K562 (cell line): ENCODE results near the gene TEX264. TPM values are rescaled to one million over a fixed set of nuclear protein-coding genes. Genes with fewer than 3 reads are reported as not detected.

Experiments used
- ATAC-seq: fragments of 200-7000 bp; cut with Tn5 transposase; 3 replicates; pipeline ENCODE4 v1.9.1; 2020; ENCODE audit warnings: moderate library complexity
- BruUV-seq: library from RNA; stranded (reverse); fragments of 400-500 nt; replicated peaks from 2 replicates; lab custom pipeline; 2021; lab: Mats Ljungman, UMichigan
- CTCF ChIA-PET: fragments of 300-600 bp; formaldehyde crosslinking; extraction: SDS; loops from one replicate; lab custom pipeline; 2021; ENCODE audit warnings: low intra/inter-chr PET ratio; lab: Yijun Ruan, JAX
- POLR2A ChIA-PET: fragments of 300-600, 350-650 bp; sonication (Branson Sonifier 250); formaldehyde crosslinking; extraction: SDS; loops from one replicate; lab custom pipeline; 2021; ENCODE audit warnings: antibody characterized with exemption, inconsistent platforms; lab: Yijun Ruan, JAX
- DNase-seq, 4 experiments: peaks; one replicate each; pipeline versions ENCODE4 v3.0.0 to v3.0.0-alpha.2; 2011 to 2018; ENCODE audit warnings: low spot score in 3 of 4, mixed read lengths in 3 of 4; ENCODE audit errors: extremely low read depth in 1 of 4
- FAIRE-seq: peaks from 2 replicates; lab custom pipeline; 2011; peaks lifted over from hg19 to GRCh38; lab: Jason Lieb, UNC
- H2AFZ ChIP-seq: 2 replicates; pipeline ENCODE4 v1.6.0; 2011; ENCODE audit warnings: low read depth, low read length, control low read depth, inconsistent platforms
- H3K27ac ChIP-seq: fragments of 200-600 bp; 3 replicates; pipeline ENCODE4 v1.8.0; 2011; ENCODE audit warnings: low read depth, mild to moderate bottlenecking, control low read depth, inconsistent platforms, low read length, moderate library complexity, mixed read lengths; ENCODE audit errors: extremely low read depth
- H3K27me3 ChIP-seq, 2 experiments: fragments of 300-600 bp in 1 of 2; 2 replicates in 1 of 2; 3 replicates in 1 of 2; pipeline versions ENCODE4 v1.6.0 to v1.8.0; 2011; ENCODE audit warnings: inconsistent platforms in 2 of 2, low read length in 2 of 2, mild to moderate bottlenecking in 1 of 2, mixed read lengths in 1 of 2, moderate library complexity in 1 of 2; ENCODE audit not compliant: control insufficient read depth in 2 of 2, insufficient read depth in 2 of 2
- H3K36me3 ChIP-seq: fragments of 300-600 bp; 3 replicates; pipeline ENCODE4 v1.8.0; 2011; ENCODE audit warnings: mild to moderate bottlenecking, low read length, inconsistent platforms; ENCODE audit not compliant: control insufficient read depth, insufficient read depth
- H3K4me1 ChIP-seq, 2 experiments: fragments of 200-600 bp in 1 of 2; replicated peaks in 1 of 2; 2 replicates in 1 of 2; 3 replicates in 1 of 2; pipeline versions ENCODE4 v1.5.1 to v1.8.0; 2011; ENCODE audit warnings: inconsistent platforms in 2 of 2, low read length in 2 of 2, mild to moderate bottlenecking in 1 of 2, mixed read lengths in 1 of 2, moderate library complexity in 1 of 2; ENCODE audit not compliant: control insufficient read depth in 2 of 2, insufficient read depth in 2 of 2
- H3K4me2 ChIP-seq: 2 replicates; pipeline ENCODE4 v1.6.1; 2011; ENCODE audit warnings: low read length, control low read depth, inconsistent platforms, mixed read lengths; ENCODE audit not compliant: insufficient read depth
- H3K4me3 ChIP-seq: fragments of 200-600 bp; sonication (generic), shearing (Covaris generic); 2 replicates; pipeline ENCODE4 v1.5.1; 2016; ENCODE audit warnings: control low read depth, inconsistent platforms
- H3K79me2 ChIP-seq: fragments of 200-600 bp; 3 replicates; pipeline ENCODE4 v1.8.0; 2011; ENCODE audit warnings: low read length, inconsistent platforms; ENCODE audit not compliant: control insufficient read depth, insufficient read depth
- H3K9ac ChIP-seq, 2 experiments: 2 replicates each; pipeline versions ENCODE4 v1.6.0 to v1.6.1; 2011; ENCODE audit warnings: low read depth in 2 of 2, low read length in 2 of 2, control low read depth in 1 of 2, inconsistent platforms in 1 of 2, mild to moderate bottlenecking in 1 of 2, mixed read lengths in 1 of 2; ENCODE audit not compliant: insufficient read depth in 1 of 2
- H3K9me1 ChIP-seq: one replicate; pipeline ENCODE4 v1.6.0; 2011; ENCODE audit warnings: inconsistent platforms, mild to moderate bottlenecking, low read length, moderate library complexity; ENCODE audit not compliant: control insufficient read depth, insufficient read depth
- H3K9me3 ChIP-seq: replicated peaks from 2 replicates; pipeline ENCODE4 v1.5.1; 2011; ENCODE audit warnings: low read depth, low read length, inconsistent platforms; ENCODE audit not compliant: control insufficient read depth, insufficient read depth
- H4K20me1 ChIP-seq: replicated peaks from 2 replicates; pipeline ENCODE4 v1.6.1; 2011; ENCODE audit warnings: low read length, inconsistent platforms, mixed read lengths; ENCODE audit not compliant: control insufficient read depth, insufficient read depth
- CUX1 ChIP-seq: fragments of 200-800 bp; sonication (Bioruptor generic); IDR thresholded peaks from 2 replicates; pipeline ENCODE4 v1.6.1; 2016; ENCODE audit warnings: missing genetic modification characterization, missing compliant biosample characterization
- E4F1 ChIP-seq: fragments of 250-450 bp; sonication (Bioruptor Pico); IDR thresholded peaks from 2 replicates; pipeline ENCODE4 v1.5.0; 2021; ENCODE audit warnings: mild to moderate bottlenecking, borderline replicate concordance
- GATAD2A ChIP-seq: fragments of 450-650 bp; IDR thresholded peaks from 2 replicates; pipeline ENCODE4 v1.6.1; 2017
- GTF2F1 ChIP-seq: IDR thresholded peaks from 2 replicates; pipeline ENCODE4 v1.6.1; 2011; ENCODE audit warnings: low read depth, low read length, improper control_type of control experiment
- JUNB ChIP-seq: fragments of 450-650 bp; formaldehyde crosslinking; conservative IDR thresholded peaks from 2 replicates; pipeline ENCODE4 v1.4.0; 2020; ENCODE audit warnings: mild to moderate bottlenecking
- MTA1 ChIP-seq: fragments of 450-650 bp; IDR thresholded peaks from 2 replicates; pipeline ENCODE4 v1.6.1; 2017; ENCODE audit warnings: borderline replicate concordance
- POLR2B ChIP-seq: fragments of 450-650 bp; IDR thresholded peaks from 2 replicates; pipeline ENCODE4 v1.6.1; 2018; ENCODE audit warnings: low read depth; ENCODE audit not compliant: partially characterized antibody
- SMARCA5 ChIP-seq: fragments of 450-650 bp; IDR thresholded peaks from 2 replicates; pipeline ENCODE4 v1.6.1; 2016
- TAL1 ChIP-seq: fragments of 450-650 bp; IDR thresholded peaks from 2 replicates; pipeline ENCODE4 v1.6.1; 2016; ENCODE audit warnings: mild to moderate bottlenecking
- VEZF1 ChIP-seq: fragments of 200-800 bp; sonication (Bioruptor generic); IDR thresholded peaks from 2 replicates; pipeline ENCODE4 v1.6.1; 2017; ENCODE audit warnings: missing genetic modification characterization, missing compliant biosample characterization
- ZNF133 ChIP-seq: fragments of 250-450 bp; sonication (Bioruptor Pico); IDR thresholded peaks from 2 replicates; pipeline ENCODE4 v1.4.0; 2020; ENCODE audit warnings: mild to moderate bottlenecking
- ZNF146 ChIP-seq: IDR thresholded peaks from one replicate; pipeline ENCODE4 v1.6.1; 2018; ENCODE audit warnings: missing compliant biosample characterization; ENCODE audit not compliant: unreplicated experiment
- ZNF197 ChIP-seq: fragments of 200-800 bp; sonication (Bioruptor generic); IDR thresholded peaks from 2 replicates; pipeline ENCODE4 v1.6.1; 2016; ENCODE audit warnings: low read depth, missing genetic modification characterization, missing compliant biosample characterization
- ZNF282 ChIP-seq: sonication (generic); formaldehyde crosslinking; IDR thresholded peaks from 2 replicates; pipeline ENCODE4 v1.8.1; 2023; ENCODE audit warnings: missing genetic modification reagents
- ZNF57 ChIP-seq: fragments of 450-650 bp; formaldehyde crosslinking; IDR thresholded peaks from 2 replicates; pipeline ENCODE4 v1.4.0; 2020; ENCODE audit warnings: mild to moderate bottlenecking, moderate library complexity
- WGBS: fragments of 100-300 bp; shearing (Covaris generic); methylation state at CpG from one replicate; pipeline ENCODE4 v1.1.6; 2016; ENCODE audit warnings: low coverage, mixed read lengths; ENCODE audit not compliant: insufficient coverage; ENCODE audit errors: missing lambda C conversion rate; 5-methylcytosine and 5-hydroxymethylcytosine counted together
- in situ Hi-C: fragments of 300-500 bp; cut with MboI; formaldehyde crosslinking; loops from 4 replicates; pipeline ENCODE4 v1.15.0; 2018; ENCODE audit warnings: inconsistent platforms, mixed read lengths
- intact Hi-C: fragments of 100-400 bp; cut with micrococcal nuclease; formaldehyde crosslinking; loops from 2 replicates; pipeline ENCODE4 v1.14.2; 2022
- polyA plus RNA-seq, 8 experiments: library from polyadenylated mRNA; depleted of rRNA in 4 of 8; stranded (reverse) in 5 of 8; unstranded in 3 of 8; fragments of >200 nt; fragmentation: Nextera tagmentation in 2 of 8; fragmentation: Illumina TruSeq in 1 of 8; extraction: Ambion mirVana in 2 of 8; extraction: Trizol in 1 of 8; gene quantifications; 2 replicates each; pipeline versions ENCODE4 v1.2.1 to v1.2.3, GENCODE V29; 2011 to 2014; ENCODE audit warnings: inconsistent platforms in 1 of 8, missing spikeins in 1 of 8
- total RNA-seq, 7 experiments: library from RNA; depleted of rRNA in 6 of 7; stranded (reverse); fragments of >200 nt in 6 of 7; fragmentation: Illumina TruSeq in 2 of 7; extraction: Trizol in 2 of 7; gene quantifications; 2 replicates each; pipeline versions ENCODE4 v1.2.1 to v1.2.3, GENCODE V29; 2011 to 2021; ENCODE audit warnings: low replicate concordance in 1 of 7

The TEX264 gene
- total and polyA plus RNA-seq, 9 of the 15 experiments (the other 6 are each of a cell fraction or from before 2014, with no cell fraction given) = 4.1 to 47.0 (median 31.0) TPM

- CTCF ChIA-PET = no interaction called here
- 22% methylated on average over 1 of the region's 3 CpGs for WGBS
- TF ChIP-seq TAL1 (no peak), JUNB (CRISPR knock-in tag) (no peak), SMARCA5 (no peak), ZNF133 (CRISPR knock-in tag) (no peak), ZNF57 (CRISPR knock-in tag) (no peak), VEZF1 (CRISPR knock-in tag) (no peak), GATAD2A (no peak), GTF2F1 (no peak), ZNF197 (CRISPR knock-in tag) (no peak), ZNF146 (CRISPR knock-in tag) (no peak), ZNF282 (CRISPR knock-in tag) (no peak), MTA1 (no peak), E4F1 (CRISPR knock-in tag) (no peak), POLR2B (no peak), CUX1 (CRISPR knock-in tag) (no peak)
Measured at GRCh38 chr3:51706021-51706485, 35.0 kb downstream of the TEX264 start.

More at GRCh38 chr3:51706021-51706485, 35.0 kb downstream of the TEX264 start:
- no peak overlapping the region for H2AFZ ChIP-seq
- FAIRE-seq = no peak
- peaks cover 0 to 1% of the 10 kb centered on the region in 2 experiments; a peak in 1 of 5 replicates for H3K27me3 ChIP-seq
- POLR2A ChIA-PET = no interaction called here
- H3K9me1 ChIP-seq = no peaks in the 10 kb centered on the region
- H4K20me1 ChIP-seq = peaks cover 9% of the 10 kb centered on the region
- in situ Hi-C loops (no loop called here), intact Hi-C loops (no loop called here)
- DNase-seq = no peak
- no peaks in the 10 kb centered on the region for H3K79me2 ChIP-seq
- H3K9me3 ChIP-seq = no peaks in the 10 kb centered on the region
- ATAC-seq = no peak
- peaks cover 0 to 4% of the 10 kb centered on the region in 2 experiments; a peak in 2 of 5 replicates for H3K4me1 ChIP-seq
- H3K9ac ChIP-seq = no peak overlapping the region
- no peak overlapping the region for H3K4me3 ChIP-seq
- H3K36me3 ChIP-seq = no peaks in the 10 kb centered on the region
- no peak overlapping the region for H3K4me2 ChIP-seq
- no peak overlapping the region for H3K27ac ChIP-seq
- no TSS peak for BruUV-seq
